Measurements from ENCODE around the gene RNF25.

RNF25 gene

DNA sequence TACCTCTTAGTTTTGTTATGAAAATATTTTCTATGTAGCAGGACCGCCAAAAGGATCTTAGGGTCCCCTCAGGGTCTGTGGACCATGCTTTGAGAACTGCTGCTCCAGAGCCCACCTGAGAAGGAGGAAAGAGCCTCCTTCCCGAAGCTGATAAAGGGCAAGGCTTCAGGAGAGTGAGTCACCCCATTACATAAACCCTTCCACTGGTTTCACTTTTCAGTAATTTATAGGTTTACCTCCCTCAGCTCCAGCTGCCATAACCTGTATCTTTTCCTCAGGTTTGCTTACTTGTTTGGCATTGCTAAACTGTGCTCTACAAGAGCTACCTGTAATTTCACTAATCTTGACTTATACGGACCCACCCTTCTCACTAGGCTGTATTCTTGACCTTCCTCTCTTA lies 45.5 kb upstream of the RNF25 start:
- Histone ChIP-seq H3K9me3 (no peaks in the 10 kb centered on the region), H3K27me3 (no peaks in the 10 kb centered on the region), H3K36me3 (peaks cover 0 to 10% (median 0%) of the 10 kb centered on the region in 3 donors), H3K4me1 (peaks cover 0 to 2% (median under 1%) of the 10 kb centered on the region in 4 donors), H3K4me3 (no peak overlapping the region), H3K27ac (no peak overlapping the region)
- TF ChIP-seq, protein P1, sequence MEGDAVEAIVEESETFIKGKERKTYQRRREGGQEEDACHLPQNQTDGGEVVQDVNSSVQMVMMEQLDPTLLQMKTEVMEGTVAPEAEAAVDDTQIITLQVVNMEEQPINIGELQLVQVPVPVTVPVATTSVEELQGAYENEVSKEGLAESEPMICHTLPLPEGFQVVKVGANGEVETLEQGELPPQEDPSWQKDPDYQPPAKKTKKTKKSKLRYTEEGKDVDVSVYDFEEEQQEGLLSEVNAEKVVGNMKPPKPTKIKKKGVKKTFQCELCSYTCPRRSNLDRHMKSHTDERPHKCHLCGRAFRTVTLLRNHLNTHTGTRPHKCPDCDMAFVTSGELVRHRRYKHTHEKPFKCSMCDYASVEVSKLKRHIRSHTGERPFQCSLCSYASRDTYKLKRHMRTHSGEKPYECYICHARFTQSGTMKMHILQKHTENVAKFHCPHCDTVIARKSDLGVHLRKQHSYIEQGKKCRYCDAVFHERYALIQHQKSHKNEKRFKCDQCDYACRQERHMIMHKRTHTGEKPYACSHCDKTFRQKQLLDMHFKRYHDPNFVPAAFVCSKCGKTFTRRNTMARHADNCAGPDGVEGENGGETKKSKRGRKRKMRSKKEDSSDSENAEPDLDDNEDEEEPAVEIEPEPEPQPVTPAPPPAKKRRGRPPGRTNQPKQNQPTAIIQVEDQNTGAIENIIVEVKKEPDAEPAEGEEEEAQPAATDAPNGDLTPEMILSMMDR (IDR thresholded peaks at IDR 0.05) = no peak
- intact Hi-C loops (cut with DNase I; ENCODE audit: low total_unique reads) = loop anchor here (5.0 kb wide), 1 partner anchor 125 kb away; no protein-coding TSS in a partner anchor
- no peak for DNase-seq

DNA sequence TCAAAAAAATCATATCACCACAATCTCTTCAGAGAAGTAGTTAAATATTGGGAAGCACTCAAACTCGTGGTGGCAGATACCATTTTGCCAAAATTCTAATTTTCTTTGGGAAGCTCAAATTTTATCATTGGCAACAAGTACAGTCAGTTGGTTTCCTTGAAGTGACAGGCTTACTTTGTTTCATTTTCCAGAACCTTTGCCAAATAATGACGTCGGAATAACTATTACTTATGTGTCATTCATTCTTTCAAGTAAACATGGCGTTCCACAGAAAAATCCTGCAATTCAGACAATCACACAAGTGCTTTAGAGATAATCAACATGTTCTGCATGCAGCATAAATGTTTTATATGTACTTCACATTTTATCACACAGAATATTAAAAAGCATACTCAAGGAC lies 44.3 kb upstream of the RNF25 start:
- no peak overlapping the region for H3K4me3 ChIP-seq
- no peaks in the 10 kb centered on the region for H3K27me3 ChIP-seq
- intact Hi-C loops (cut with DNase I; ENCODE audit: low total_unique reads) = loop anchor here (5.0 kb wide), 1 partner anchor 126 kb away; no protein-coding TSS in a partner anchor
- no peaks in the 10 kb centered on the region for H3K9me3 ChIP-seq
- TF ChIP-seq, protein P1 (IDR thresholded peaks at IDR 0.05) = no peak
- no peak for DNase-seq
- peaks cover 0 to 13% (median 8%) of the 10 kb centered on the region in 4 donors for H3K4me1 ChIP-seq
- no peak overlapping the region for H3K27ac ChIP-seq
- peaks cover 0 to 10% (median 0%) of the 10 kb centered on the region in 3 donors for H3K36me3 ChIP-seq

DNA sequence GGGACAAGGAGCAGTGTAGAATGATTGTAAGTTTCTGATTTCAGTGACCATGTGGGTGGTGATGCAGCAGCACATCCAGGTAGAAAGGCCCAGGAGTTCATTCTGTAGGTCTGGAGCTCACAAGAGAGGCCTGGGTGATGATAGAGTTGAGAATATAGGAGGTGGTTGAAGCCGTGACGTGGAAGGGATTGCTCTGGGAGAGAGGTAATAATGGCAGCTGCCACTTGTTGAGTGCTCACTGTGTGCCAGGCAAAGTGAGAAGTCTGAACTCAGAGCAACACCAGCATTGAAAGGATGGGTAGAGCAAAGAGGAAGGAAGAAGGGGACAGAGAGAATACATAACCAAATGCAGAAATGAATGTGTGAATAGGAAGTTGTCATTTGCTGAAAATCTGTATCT lies 42.1 kb upstream of the RNF25 start:
- no peak overlapping the region for H3K4me3 ChIP-seq
- no peaks in the 10 kb centered on the region for H3K9me3 ChIP-seq
- TF ChIP-seq, protein P1 (IDR thresholded peaks at IDR 0.05) = no peak
- H3K4me1 ChIP-seq = peaks cover 0 to 18% (median 8%) of the 10 kb centered on the region in 4 donors
- intact Hi-C loops (cut with DNase I; ENCODE audit: low total_unique reads) = no loop called here
- peaks cover 0 to 10% (median 0%) of the 10 kb centered on the region in 3 donors for H3K36me3 ChIP-seq
- no peak overlapping the region for H3K27ac ChIP-seq
- H3K27me3 ChIP-seq = no peaks in the 10 kb centered on the region
- DNase-seq = no peak

DNA sequence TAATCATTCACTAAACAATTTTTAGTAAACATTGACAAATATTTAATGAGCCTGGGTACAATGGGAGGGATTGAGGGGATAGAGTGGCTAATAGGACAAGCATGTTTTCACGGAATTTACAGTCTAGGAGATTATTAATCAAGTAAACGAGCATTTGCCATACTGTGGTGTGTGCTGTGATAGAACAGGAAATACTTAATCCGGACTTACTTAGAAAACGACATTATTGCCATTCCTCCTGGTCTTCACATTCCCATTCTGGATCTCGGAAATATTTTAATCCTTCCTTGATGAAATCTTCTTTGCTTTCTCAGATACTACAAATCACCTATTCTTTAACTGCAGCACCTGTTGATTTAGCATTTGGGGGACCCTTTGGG lies 39.7 kb upstream of the RNF25 start:
- TF ChIP-seq, protein P1 (IDR thresholded peaks at IDR 0.05) = no peak
- Histone ChIP-seq H3K4me3 (peak overlapping the region; percentile 73 to 79), H3K36me3 (peaks cover 0 to 10% (median 0%) of the 10 kb centered on the region in 3 donors), H3K9me3 (no peaks in the 10 kb centered on the region), H3K27ac (peak overlapping the region; percentile 88 to 89), H3K27me3 (no peaks in the 10 kb centered on the region), H3K4me1 (peaks cover 0 to 18% (median 8%) of the 10 kb centered on the region in 4 donors)
- intact Hi-C loops (cut with DNase I; ENCODE audit: low total_unique reads) = no loop called here
- DNase-seq = no peak

DNA sequence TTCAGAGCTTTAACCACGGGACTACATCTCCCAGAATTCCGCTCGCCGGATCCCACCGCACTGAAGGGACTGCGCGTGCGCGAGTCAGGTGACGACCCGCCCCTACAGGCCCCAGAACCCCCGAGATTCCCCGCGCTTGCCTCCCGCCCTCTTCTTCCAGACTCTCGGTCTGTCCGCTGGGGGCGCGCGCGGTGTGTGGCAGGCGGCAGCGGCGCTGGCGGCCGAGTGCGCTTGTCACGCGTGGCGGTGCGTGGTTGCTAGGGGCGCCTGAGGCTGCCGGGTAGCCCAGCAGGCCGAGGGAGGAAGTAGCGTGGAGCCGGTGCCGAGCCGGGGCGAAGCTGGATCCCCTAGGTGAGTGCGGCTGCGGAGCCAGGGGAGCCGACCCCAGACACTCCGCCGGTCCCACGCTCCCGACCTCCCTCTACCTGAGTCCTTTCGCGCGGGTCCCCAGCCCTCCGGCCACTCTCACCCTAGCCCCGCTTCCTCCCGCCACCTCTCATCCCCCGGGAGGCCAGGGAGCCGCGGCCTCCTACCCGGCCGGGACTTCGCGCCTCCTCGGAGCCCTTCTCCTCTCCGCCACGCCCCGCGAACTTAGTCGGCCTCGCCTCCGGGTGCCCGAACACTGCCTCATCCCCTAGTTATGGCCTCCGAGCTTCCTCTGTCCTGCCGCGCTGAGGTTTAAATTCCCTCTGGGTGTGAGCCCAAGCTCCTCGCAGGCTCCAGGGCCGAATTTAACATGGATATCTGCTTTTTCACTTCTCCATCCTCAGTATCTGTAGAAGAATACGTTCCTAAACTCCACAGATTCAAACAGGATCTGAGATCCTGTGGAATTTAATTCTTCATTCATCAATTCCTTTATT lies 39.1 kb upstream of the RNF25 start, which contains the start of gene TTLL4:
TTLL4 (plus strand) TSS at position 149 of the 863 bp plus-strand sequence. CDS start 26,842 bp downstream, outside the sequence.
- H3K27me3 ChIP-seq = no peaks in the 10 kb centered on the region
- peak within 1 kb of the TSS; percentile 73 to 79 for H3K4me3 ChIP-seq
- peaks cover 0 to 18% (median 8%) of the 10 kb centered on the region in 4 donors for H3K4me1 ChIP-seq
- H3K27ac ChIP-seq = peak within 1 kb of the TSS; percentile 88 to 89
- TF ChIP-seq, protein P1 (IDR thresholded peaks at IDR 0.05) = peak; percentile 92 to 94
- intact Hi-C loops (cut with DNase I; ENCODE audit: low total_unique reads) = no loop called here
- H3K36me3 ChIP-seq = peaks cover 0 to 7% (median 0%) of the 10 kb centered on the region in 3 donors
- H3K9me3 ChIP-seq = no peaks in the 10 kb centered on the region
- peak; percentile 98 to 99 for DNase-seq

Measured in tibial artery (tissue), 4 donors.